ENCODE measurements around the gene NUP98. TPM values are rescaled to one million over a fixed set of nuclear protein-coding genes. Genes with fewer than 3 reads are reported as not detected.
"Not testable (repeated sequence)": the region's sequence is repeated elsewhere in the genome, so short reads cannot be mapped to it uniquely, and the experiment has no call there.

NUP98 gene
- total RNA-seq, 2 experiments from 2014 or later = 102 to 115 TPM

GRCh38 chr11:3660960-3661359 lies 136.4 kb downstream of the NUP98 start:
- BruUV-seq (replicated peaks) = no TSS peak

DNA sequence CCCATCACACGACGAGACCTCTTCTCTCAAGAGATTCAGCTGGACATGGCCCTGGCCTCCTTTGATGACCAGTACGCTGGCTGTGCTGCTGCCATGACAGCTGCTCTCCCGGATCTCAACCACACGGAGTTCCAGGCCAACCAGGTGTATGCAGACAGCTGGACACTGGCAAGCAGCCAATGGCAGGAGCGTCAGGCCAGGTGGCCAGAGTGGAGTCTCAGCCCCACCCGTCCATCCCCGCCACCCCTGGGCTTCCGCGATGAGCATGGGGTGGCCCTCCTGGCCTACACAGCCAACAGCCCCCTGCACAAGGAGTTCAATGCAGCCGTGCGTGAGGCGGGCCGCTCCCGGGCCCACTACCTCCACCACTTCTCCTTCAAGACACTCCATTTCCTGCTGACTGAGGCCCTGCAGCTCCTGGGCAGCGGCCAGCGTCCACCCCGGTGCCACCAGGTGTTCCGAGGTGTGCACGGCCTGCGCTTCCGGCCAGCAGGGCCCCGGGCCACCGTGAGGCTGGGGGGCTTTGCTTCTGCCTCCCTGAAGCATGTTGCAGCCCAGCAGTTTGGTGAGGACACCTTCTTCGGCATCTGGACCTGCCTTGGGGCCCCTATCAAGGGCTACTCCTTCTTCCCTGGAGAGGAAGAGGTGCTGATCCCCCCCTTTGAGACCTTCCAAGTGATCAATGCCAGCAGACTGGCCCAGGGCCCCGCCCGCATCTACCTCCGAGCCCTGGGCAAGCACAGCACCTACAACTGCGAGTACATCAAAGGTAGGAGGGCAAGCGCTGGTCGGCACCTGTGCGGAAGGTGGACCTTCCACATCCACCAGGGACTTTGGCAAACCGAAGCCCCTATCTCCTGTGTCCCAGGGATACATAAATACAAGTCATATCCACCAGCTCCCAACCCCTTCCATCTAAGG lies 137.5 kb downstream of the NUP98 start:
- no TSS peak for BruUV-seq (replicated peaks)
- Histone ChIP-seq H3K36me3 (ENCODE audit: insufficient read depth, low read length) (0 out of 2 replicates have a peak, but pooled peaks cover 3% of the 10 kb centered on the region), H2AFZ (ENCODE audit: low read length) (no peak overlapping the region), H3K4me3 (ENCODE audit: low read depth, low read length, poor library complexity, severe bottlenecking) (no peak overlapping the region), H3K4me2 (ENCODE audit: low read length) (no peak overlapping the region), H3K79me2 (ENCODE audit: insufficient read depth, low read depth, low read length) (no peaks in the 10 kb centered on the region), H4K20me1 (ENCODE audit: insufficient read depth, low read length) (no peaks in the 10 kb centered on the region), H3K9me3 (ENCODE audit: low read length) (no peaks in the 10 kb centered on the region), H3K9me2 (ENCODE audit: insufficient read depth, low read length) (no peaks in the 10 kb centered on the region), H3K4me1 (ENCODE audit: insufficient read depth, low read length, poor library complexity, severe bottlenecking) (no peaks in the 10 kb centered on the region), H3K27ac (ENCODE audit: low read depth, low read length, poor library complexity, severe bottlenecking) (no peak overlapping the region)
- intact Hi-C loops (cut with micrococcal nuclease; ENCODE audit: unreplicated experiment) = no loop called here
- DNase-seq (ENCODE audit: low spot score) = no peak
- ChIA-PET POLR2A (no interaction called here), CTCF (ENCODE audit: unreplicated experiment) (no interaction called here)
- no peak for TF ChIP-seq EZH2phosphoT487 (IDR thresholded peaks at IDR 0.05; ENCODE audit: borderline replicate concordance, low read depth, low read length)
- TF ChIP-seq CTCF (conservative IDR thresholded peaks at IDR 0.05; ENCODE audit: low read length) = no peak

More at GRCh38 chr11:3660960-3661359, 136.4 kb downstream of the NUP98 start:
- intact Hi-C loops (cut with micrococcal nuclease; ENCODE audit: unreplicated experiment) = no loop called here
- no peaks in the 10 kb centered on the region for H3K9me2 ChIP-seq (ENCODE audit: insufficient read depth, low read length)
- no peak overlapping the region for H3K4me3 ChIP-seq (ENCODE audit: low read depth, low read length, poor library complexity, severe bottlenecking)
- no peak for TF ChIP-seq EZH2phosphoT487 (IDR thresholded peaks at IDR 0.05; ENCODE audit: borderline replicate concordance, low read depth, low read length)
- H2AFZ ChIP-seq (ENCODE audit: low read length) = no peak overlapping the region
- ChIA-PET POLR2A (no interaction called here), CTCF (ENCODE audit: unreplicated experiment) (no interaction called here)
- no peaks in the 10 kb centered on the region for H3K79me2 ChIP-seq (ENCODE audit: insufficient read depth, low read depth, low read length)
- H4K20me1 ChIP-seq (ENCODE audit: insufficient read depth, low read length) = no peaks in the 10 kb centered on the region
- DNase-seq (ENCODE audit: low spot score) = no peak
- H3K4me1 ChIP-seq (ENCODE audit: insufficient read depth, low read length, poor library complexity, severe bottlenecking) = no peaks in the 10 kb centered on the region
- peaks cover 7% of the 10 kb centered on the region; the same call in 1 of the 2 replicates for H3K36me3 ChIP-seq (ENCODE audit: insufficient read depth, low read length)
- no peak overlapping the region for H3K4me2 ChIP-seq (ENCODE audit: low read length)
- no peaks in the 10 kb centered on the region for H3K9me3 ChIP-seq (ENCODE audit: low read length)
- no peak overlapping the region for H3K27ac ChIP-seq (ENCODE audit: low read depth, low read length, poor library complexity, severe bottlenecking)

DNA sequence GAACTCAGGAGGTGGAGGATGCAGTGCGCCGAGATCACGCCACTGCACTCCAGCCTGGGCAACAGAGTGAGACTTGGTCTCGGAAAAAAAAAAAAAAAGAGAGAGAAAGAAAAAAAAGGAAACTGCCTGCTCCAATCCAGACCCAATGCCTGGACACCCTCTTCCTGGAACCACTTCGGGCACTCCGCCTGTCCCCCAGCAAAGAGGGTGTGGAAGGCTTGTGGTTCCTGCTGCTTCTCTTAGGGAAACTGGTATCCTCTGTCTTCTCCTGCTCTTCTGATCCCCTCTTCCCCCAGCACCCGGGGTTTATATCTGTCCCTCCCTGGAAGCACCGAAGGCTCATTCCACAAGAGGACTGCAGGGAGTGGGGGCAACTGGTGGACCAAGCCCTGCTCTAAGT lies 139.1 kb downstream of the NUP98 start:
- intact Hi-C loops (cut with micrococcal nuclease; ENCODE audit: unreplicated experiment) = no loop called here
- Histone ChIP-seq H3K9me2 (ENCODE audit: insufficient read depth, low read length) (no peaks in the 10 kb centered on the region), H3K27ac (ENCODE audit: low read depth, low read length, poor library complexity, severe bottlenecking) (no peak overlapping the region), H3K9me3 (ENCODE audit: low read length) (no peaks in the 10 kb centered on the region), H3K4me3 (ENCODE audit: low read depth, low read length, poor library complexity, severe bottlenecking) (no peak overlapping the region), H3K36me3 (ENCODE audit: insufficient read depth, low read length) (no peaks in the 10 kb centered on the region), H3K79me2 (ENCODE audit: insufficient read depth, low read depth, low read length) (no peaks in the 10 kb centered on the region), H4K20me1 (ENCODE audit: insufficient read depth, low read length) (no peaks in the 10 kb centered on the region), H2AFZ (ENCODE audit: low read length) (no peak overlapping the region), H3K4me1 (ENCODE audit: insufficient read depth, low read length, poor library complexity, severe bottlenecking) (no peaks in the 10 kb centered on the region), H3K4me2 (ENCODE audit: low read length) (no peak overlapping the region)
- no peak for TF ChIP-seq EZH2phosphoT487 (IDR thresholded peaks at IDR 0.05; ENCODE audit: borderline replicate concordance, low read depth, low read length)
- no peak for TF ChIP-seq CTCF (conservative IDR thresholded peaks at IDR 0.05; ENCODE audit: low read length)
- no TSS peak for BruUV-seq (replicated peaks)
- DNase-seq (ENCODE audit: low spot score) = no peak
- POLR2A ChIA-PET = interaction anchor here (0.5 kb wide), 1 partner anchor 140 kb away, joined by 3 read pairs; no protein-coding TSS in a partner anchor
- CTCF ChIA-PET (ENCODE audit: unreplicated experiment) = no interaction called here

GRCh38 chr11:3657331-3657730 lies 140.0 kb downstream of the NUP98 start:
- H3K4me3 ChIP-seq (ENCODE audit: low read depth, low read length, poor library complexity, severe bottlenecking); intact Hi-C loops (cut with micrococcal nuclease; ENCODE audit: unreplicated experiment); H3K4me2 ChIP-seq (ENCODE audit: low read length); H4K20me1 ChIP-seq (ENCODE audit: insufficient read depth, low read length); H3K27ac ChIP-seq (ENCODE audit: low read depth, low read length, poor library complexity, severe bottlenecking); H3K79me2 ChIP-seq (ENCODE audit: insufficient read depth, low read depth, low read length); H3K9me2 ChIP-seq (ENCODE audit: insufficient read depth, low read length); DNase-seq (ENCODE audit: low spot score); CTCF ChIA-PET (ENCODE audit: unreplicated experiment); BruUV-seq (replicated peaks); H3K36me3 ChIP-seq (ENCODE audit: insufficient read depth, low read length); H3K9me3 ChIP-seq (ENCODE audit: low read length); H3K4me1 ChIP-seq (ENCODE audit: insufficient read depth, low read length, poor library complexity, severe bottlenecking); H2AFZ ChIP-seq (ENCODE audit: low read length); POLR2A ChIA-PET: not testable (repeated sequence)

All from OCI-LY7 (cell line).